ENCODE data around the gene NRIP2.
"Not testable (repeated sequence)": the region's sequence is repeated elsewhere in the genome, so short reads cannot be mapped to it uniquely, and the experiment has no call there.

The NRIP2 gene

GRCh38 chr12:2834581-2835491, at the start of gene NRIP2:
TSS of gene NRIP2 (minus strand) at chr12:2835035. CDS start at chr12:2834983, 52 bp downstream.
- no peak for FAIRE-seq

GRCh38 chr12:2879853-2880252, 45.0 kb upstream of the NRIP2 start:
- no peak for FAIRE-seq

GRCh38 chr12:2877953-2878732, 43.3 kb upstream of the NRIP2 start:
- no peak for FAIRE-seq

GRCh38 chr12:2877047-2877952, 42.5 kb upstream of the NRIP2 start, which contains the start of the genes FOXM1 and RHNO1:
TSS of gene FOXM1 (minus strand) at chr12:2877174. CDS start at chr12:2874478, 2,696 bp downstream.
TSS of gene RHNO1 (plus strand) at chr12:2877223. CDS start at chr12:2885367, 8,144 bp downstream.
- no peak for FAIRE-seq

- no peak for FAIRE-seq
Observed at GRCh38 chr12:2876431-2877046, 41.7 kb upstream of the NRIP2 start.

GRCh38 chr12:2868986-2869632, 34.3 kb upstream of the NRIP2 start:
- not testable (repeated sequence) for FAIRE-seq

GRCh38 chr12:2864198-2864597, 29.4 kb upstream of the NRIP2 start:
- FAIRE-seq = no peak

- not testable (repeated sequence) for FAIRE-seq
Observed at GRCh38 chr12:2863402-2863801, 28.6 kb upstream of the NRIP2 start.

- no peak for FAIRE-seq
Observed at GRCh38 chr12:2862876-2863275, 28.0 kb upstream of the NRIP2 start.

- no peak for FAIRE-seq
Observed at GRCh38 chr12:2860170-2860569, 25.3 kb upstream of the NRIP2 start.

- no peak for FAIRE-seq
Observed at GRCh38 chr12:2858944-2859421, 24.1 kb upstream of the NRIP2 start.

GRCh38 chr12:2858334-2858733, 23.5 kb upstream of the NRIP2 start:
- FAIRE-seq = no peak

- FAIRE-seq = no peak
Observed at GRCh38 chr12:2857576-2857975, 22.7 kb upstream of the NRIP2 start.

GRCh38 chr12:2857021-2857431, 22.2 kb upstream of the NRIP2 start, which contains the start of gene TEX52:
TSS of gene TEX52 (minus strand) at chr12:2857039. CDS start at chr12:2857026, 13 bp downstream.
- FAIRE-seq = no peak

- FAIRE-seq = no peak
Observed at GRCh38 chr12:2856051-2856450, 21.2 kb upstream of the NRIP2 start.

- no peak for FAIRE-seq
Observed at GRCh38 chr12:2855546-2855945, 20.7 kb upstream of the NRIP2 start.

- no peak for FAIRE-seq
Observed at GRCh38 chr12:2854669-2855453, 20.0 kb upstream of the NRIP2 start.

GRCh38 chr12:2853626-2854025, 18.8 kb upstream of the NRIP2 start:
- FAIRE-seq = peak; percentile 95

GRCh38 chr12:2851931-2852330, 17.1 kb upstream of the NRIP2 start:
- FAIRE-seq = no peak

- FAIRE-seq = no peak
Observed at GRCh38 chr12:2845280-2845679, 10.4 kb upstream of the NRIP2 start.
